GM18507 (cell line): ENCODE results near the gene HOXB7.

Source experiments
- DNase-seq: peaks from one replicate; pipeline ENCODE4 v3.0.0; 2011; ENCODE audit warnings: low read depth; ENCODE audit not compliant: insufficient read length; ENCODE audit errors: extremely low spot score
- FAIRE-seq: peaks from 2 replicates; lab custom pipeline; 2011; peaks lifted over from hg19 to GRCh38; lab: Jason Lieb, UNC

Gene HOXB7

DNA sequence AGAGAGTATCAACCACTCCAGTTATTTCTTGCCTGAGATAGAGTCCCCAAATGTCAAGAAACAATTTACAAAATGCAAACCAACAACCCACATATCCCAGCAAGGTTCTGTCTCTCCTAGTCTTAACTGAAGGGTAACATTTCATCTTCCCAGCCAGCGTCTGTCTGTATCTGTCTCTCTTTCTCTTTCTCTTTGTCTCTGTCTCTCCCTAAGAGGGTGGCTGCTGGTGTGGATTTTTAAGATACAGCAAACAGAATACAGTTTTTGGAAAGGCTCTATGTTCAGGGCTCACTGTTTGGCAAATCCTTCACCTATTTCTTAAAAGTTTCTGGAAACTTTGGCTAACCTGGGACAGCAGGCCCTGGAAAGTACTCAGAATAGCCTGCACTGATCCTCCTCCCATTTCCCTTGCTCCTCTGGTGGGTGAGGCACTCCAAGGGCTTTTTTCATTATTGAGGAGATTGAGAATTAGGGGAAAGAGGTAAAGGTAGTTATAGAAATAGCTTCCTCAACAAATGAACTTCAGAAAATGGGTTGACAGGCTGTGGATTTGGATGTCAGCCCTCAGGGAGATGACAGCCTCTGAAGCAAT, 38.9 kb downstream of the HOXB7 start:
- FAIRE-seq = no peak

DNA sequence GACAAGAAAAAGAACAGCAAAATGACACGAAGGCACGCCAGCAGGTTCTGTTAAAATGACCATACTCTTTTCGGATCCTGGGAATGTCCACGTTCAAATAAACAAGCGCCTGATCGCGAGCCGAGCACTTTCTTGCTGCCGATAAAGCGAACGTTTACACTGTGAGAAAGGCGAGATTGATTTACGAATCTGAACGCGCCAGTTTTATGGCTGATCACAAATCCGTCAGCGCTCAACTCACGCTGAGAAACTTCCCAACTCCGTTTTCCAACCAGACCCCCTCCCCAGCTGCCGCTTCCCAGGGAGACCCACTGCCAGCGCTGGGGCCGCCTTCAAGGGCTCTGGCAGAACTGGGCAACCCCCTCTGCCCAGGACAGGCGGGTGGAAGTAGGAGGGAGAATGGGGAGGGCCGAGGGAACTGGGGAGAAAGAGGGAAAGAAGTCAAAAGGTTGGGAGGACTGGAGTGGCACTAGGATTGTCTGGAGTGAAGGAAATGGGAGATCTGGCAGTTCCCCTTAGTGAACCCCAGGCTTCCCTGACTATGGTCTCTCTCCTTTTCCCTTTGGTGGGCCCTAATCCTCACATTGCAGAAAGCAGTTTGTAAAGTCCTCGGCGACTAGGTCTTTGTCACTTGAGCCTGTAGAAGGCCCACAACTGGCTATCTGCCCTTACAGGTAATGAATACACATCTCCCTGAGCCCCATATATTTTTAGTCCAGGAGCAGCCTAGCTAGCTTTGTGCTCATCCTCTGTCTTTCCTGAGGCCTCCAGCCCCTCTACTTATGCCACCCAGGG, 39.6 kb downstream of the HOXB7 start:
- FAIRE-seq (no peak), DNase-seq (no peak)

More for the DNA sequence above, 38.9 kb downstream of the HOXB7 start:
- no peak for DNase-seq

DNA sequence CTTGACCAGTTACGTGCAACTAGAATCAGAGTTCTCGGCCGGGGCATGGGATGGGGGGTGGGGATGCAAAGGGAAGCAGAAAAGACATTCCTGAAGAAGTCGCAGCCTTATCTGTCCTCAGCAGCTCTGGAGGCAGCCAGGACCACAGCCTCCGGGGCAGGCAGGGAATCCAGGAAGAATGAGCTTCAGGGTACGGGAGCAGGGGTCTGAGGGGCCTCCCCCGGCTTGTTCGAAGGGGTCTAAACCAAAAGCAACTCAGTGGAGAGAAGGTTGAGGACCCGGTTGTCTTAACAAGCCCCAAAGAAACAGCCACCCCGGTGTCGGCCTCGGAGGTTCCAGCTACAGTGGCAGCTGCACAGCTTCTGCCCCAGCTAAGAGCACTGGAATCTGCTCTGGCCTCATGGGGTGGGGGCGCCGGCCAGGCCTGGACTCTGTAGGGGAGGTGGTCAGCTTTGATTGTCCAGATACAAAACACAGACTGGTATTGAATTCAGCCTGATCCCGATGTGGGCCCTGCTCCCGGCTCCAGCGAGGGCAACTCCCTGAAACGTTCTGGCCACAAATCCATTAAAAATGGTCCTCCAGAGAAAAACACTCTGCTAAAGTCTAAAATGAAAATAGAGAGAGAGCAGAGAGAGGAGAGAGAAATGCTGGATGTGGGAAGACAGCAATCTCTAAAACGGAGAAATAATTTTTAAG, 40.3 kb downstream of the HOXB7 start:
- no peak for FAIRE-seq
- DNase-seq = no peak

GRCh38 chr17:48569674-48570324, 41.0 kb downstream of the HOXB7 start:
- DNase-seq (no peak), FAIRE-seq (no peak)

DNA sequence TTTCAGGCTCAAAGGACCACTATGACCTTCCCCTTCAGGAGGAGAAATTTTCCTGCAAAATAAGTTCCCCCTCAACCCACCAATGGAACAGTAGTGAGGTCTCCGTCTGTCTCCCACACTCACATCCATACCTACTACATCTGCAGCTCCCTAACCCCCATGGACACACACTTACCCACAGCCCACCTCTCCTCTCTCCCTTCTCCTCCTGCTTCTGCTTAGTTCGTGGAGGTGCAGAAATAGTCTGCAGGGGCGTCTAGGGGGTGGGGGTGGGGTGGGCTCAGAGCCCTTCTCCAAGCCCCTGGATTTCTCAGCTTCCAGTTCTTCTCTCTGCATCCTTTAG, 41.6 kb downstream of the HOXB7 start:
- FAIRE-seq = no peak
- DNase-seq = no peak

- no peak for FAIRE-seq
- no peak for DNase-seq
Measured at GRCh38 chr17:48568499-48569239, 42.1 kb downstream of the HOXB7 start.

GRCh38 chr17:48567646-48568354, 43.0 kb downstream of the HOXB7 start:
- FAIRE-seq = no peak
- DNase-seq = no peak

DNA sequence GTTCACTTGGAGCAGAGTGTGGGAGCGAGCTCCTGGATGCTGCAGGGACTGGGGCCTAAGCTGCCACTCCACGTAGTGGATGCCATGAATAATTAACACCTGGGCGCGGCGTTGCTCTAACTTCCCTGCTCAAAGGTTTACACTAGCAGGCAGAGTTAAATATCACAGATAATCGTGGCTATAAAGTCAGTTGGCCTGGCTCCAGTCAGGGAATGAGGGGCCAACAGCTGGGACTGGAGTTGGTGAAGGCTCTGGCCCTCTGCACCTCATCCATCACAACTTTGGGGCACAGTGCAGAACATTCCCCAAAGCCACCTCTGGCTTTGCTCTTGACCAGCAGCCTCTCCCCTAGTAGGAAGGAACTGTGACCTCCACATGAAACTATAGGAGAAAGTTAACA, 43.6 kb downstream of the HOXB7 start:
- DNase-seq (no peak), FAIRE-seq (no peak)

GRCh38 chr17:48566717-48567116, 44.1 kb downstream of the HOXB7 start:
- no peak for DNase-seq
- no peak for FAIRE-seq

DNA sequence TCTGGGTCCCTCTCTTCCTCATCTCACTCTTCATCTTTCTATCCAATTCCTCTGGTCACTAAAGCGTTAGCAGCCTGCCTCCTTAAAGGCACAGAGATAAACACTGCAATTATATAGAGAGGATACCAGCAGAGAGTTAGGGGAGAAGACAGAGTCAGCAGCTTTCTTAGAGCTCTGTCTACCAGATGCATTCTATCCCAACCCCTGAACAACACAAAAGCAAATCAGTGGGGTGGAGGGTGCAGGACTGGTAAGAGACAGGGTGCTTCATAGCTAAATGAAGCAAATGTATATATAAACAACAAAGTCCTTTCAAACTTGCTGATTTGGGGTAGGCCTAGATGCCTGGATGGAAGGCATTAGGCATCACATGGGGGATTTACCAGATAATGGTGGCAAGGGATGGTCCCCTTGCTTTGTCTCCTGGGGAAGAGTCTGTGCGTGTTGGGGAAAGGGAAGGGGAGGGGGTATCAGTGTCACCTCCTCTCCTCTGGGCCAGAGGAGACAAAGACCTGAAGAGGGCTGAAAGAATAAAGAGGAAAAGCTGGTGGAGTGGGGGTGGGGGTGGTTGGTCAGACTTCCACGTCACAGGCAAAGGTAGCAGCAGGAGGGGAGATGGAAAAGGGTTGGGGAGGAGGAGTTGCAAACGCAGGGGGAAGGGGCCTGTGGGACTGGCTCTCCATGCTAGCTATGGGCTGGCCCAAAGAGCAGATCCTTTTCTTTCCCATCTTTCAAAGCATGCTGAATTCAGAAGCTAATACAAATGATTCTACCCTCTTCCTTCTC, 44.7 kb downstream of the HOXB7 start:
- DNase-seq (no peak), FAIRE-seq (no peak)

DNA sequence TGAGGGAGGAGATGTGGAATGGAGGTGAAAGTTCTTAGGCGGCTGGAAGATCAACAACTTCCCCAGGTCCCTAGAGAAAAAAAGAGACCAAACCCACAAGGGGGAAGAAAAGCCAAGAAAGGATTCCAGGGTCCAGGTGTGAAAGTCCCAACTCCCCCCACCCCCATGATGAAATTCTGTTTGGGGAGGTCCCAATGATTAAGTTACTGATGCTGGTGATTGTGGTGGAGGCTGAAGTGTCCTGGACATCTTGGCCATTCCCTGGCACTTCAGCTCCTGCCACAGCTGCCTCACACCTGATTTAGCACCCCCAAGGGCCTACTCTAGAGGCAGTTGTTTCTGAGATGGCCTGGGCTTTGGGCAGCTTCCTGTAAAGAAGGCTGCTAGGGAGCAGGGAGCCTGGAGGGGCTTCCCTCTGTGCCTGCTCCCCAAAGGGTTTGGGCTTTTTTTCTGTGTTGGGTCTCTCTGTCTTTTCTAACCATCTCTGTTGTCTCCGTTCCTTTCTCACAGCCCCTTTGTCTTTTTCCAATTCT, 45.7 kb downstream of the HOXB7 start:
- DNase-seq (no peak), FAIRE-seq (no peak)

GRCh38 chr17:48564188-48565021, 46.4 kb downstream of the HOXB7 start:
- DNase-seq (no peak), FAIRE-seq (no peak)

- FAIRE-seq (no peak), DNase-seq (no peak)
Measured at GRCh38 chr17:48563867-48564187, 47.0 kb downstream of the HOXB7 start.

- FAIRE-seq = no peak
- no peak for DNase-seq
Measured at GRCh38 chr17:48563385-48563838, 47.4 kb downstream of the HOXB7 start.

DNA sequence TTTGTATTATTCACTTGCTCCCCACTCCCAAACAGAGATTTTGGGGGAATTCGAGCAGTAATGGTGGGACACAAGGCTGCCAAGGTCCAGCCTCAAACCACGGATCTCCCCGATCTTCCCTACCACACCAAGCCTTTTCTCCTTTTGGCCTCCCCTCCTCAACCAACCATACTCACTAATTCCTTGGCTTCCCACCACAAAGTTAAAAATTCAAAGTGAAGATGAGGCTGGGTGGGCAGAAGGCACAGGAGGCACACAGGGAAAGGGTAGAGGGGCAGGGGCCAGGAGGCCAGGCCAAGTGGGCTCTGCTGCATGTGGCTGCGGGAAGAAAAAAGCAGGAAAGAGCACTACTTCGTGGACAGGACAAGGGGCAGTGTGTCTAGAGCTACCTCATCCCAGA, 47.9 kb downstream of the HOXB7 start:
- FAIRE-seq = no peak
- DNase-seq = no peak

DNA sequence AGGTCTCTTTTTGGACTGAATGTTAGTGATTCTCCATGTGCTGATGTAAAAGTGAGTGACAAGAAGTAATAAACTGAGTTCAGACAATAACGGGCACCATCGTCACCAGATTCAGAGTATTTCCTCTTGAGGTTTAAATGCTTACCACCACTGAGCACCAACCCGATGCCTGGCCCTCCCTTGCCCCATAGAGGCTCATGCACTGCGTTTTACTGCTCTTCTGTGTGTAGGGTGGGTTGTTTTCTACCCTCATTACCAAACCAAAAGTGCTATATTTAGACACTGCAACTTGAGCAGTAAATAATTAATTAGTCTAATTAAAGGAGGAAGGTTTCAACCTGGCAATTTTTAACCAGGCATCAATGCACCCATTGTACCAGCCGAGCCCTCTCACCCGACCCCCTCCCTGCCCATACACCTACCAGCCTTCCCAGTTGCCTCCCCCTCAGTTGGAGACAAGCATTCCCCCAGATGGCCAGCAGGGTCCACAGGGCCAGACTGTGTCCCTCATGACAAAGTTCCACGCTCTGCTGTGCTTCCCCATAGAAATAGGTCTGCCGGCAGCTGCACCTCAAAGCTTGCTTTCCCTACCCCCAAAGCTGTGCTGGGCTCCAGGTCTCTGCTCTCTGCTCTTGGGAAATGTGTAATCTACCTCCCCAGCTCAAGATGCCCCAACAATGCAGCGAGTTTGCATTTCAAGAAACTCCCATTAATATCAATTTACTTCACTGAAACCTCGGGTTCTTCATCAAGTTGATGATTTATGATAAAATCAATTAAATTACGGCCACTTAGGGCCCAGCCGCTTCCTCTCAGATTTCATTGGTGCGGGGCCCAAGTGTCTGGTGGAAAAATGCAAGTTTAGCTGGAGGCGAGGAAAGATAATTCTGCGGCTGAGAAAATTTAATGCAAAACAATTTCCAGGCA, 48.7 kb downstream of the HOXB7 start:
- DNase-seq (no peak), FAIRE-seq (peak; percentile 95)
